Activated T-cell treated with anti-CD3 and anti-CD28 coated beads, Interleukin-2, amount 50 U/mL, for 4 hours (primary cell): ENCODE data around the gene PDXDC1. TPM values are rescaled to one million over a fixed set of nuclear protein-coding genes. Genes with fewer than 3 reads are reported as not detected.
"Not testable (repeated sequence)": the region's sequence is repeated elsewhere in the genome, so short reads cannot be mapped to it uniquely, and the experiment has no call there.

Source experiments
- ATAC-seq, 2 donors: fragments of 200-7000 bp; cut with Tn5 transposase; one replicate each; pipeline ENCODE4 v1.10.0; 2021
- DNase-seq: peaks from one replicate; pipeline ENCODE4 v3.0.0-alpha.2; 2020
- H3K27me3 Mint-ChIP-seq: one replicate; pipeline ENCODE4 v1.8.0; 2021; ENCODE audit warnings: low read depth, mixed read lengths
- H3K36me3 Mint-ChIP-seq: one replicate; pipeline ENCODE4 v1.8.0; 2022; ENCODE audit warnings: mixed read lengths; ENCODE audit not compliant: insufficient read depth
- H3K4me1 Mint-ChIP-seq: one replicate; pipeline ENCODE4 v1.8.0; 2021; ENCODE audit warnings: low read depth, mixed read lengths
- H3K4me3 Mint-ChIP-seq: one replicate; pipeline ENCODE4 v1.8.0; 2021; ENCODE audit warnings: mild to moderate bottlenecking, moderate library complexity, mixed read lengths
- H3K9me3 Mint-ChIP-seq: one replicate; pipeline ENCODE4 v1.8.0; 2021; ENCODE audit warnings: mixed read lengths
- total RNA-seq, 3 donors: library from RNA; stranded (reverse); gene quantifications; one replicate each; pipeline ENCODE4 v1.2.1, GENCODE V29; 2021

PDXDC1 gene
- total RNA-seq, 3 donors from 2014 or later: 53.5 to 62.6 (median 62.2) TPM

- H3K9me3 Mint-ChIP-seq: not testable (repeated sequence)
Observed at GRCh38 chr16:15179909-15180308, 205.1 kb downstream of the PDXDC1 start.

GRCh38 chr16:15180946-15181345 lies 206.1 kb downstream of the PDXDC1 start:
- not testable (repeated sequence) for H3K36me3 Mint-ChIP-seq, H3K4me3 Mint-ChIP-seq, H3K9me3 Mint-ChIP-seq, H3K27me3 Mint-ChIP-seq, H3K4me1 Mint-ChIP-seq, DNase-seq
- peak; percentile 41 to 46 for ATAC-seq

More at GRCh38 chr16:15179909-15180308, 205.1 kb downstream of the PDXDC1 start:
- not testable (repeated sequence) for H3K27me3 Mint-ChIP-seq, ATAC-seq, H3K36me3 Mint-ChIP-seq, H3K4me3 Mint-ChIP-seq, DNase-seq, H3K4me1 Mint-ChIP-seq

- H3K4me1 Mint-ChIP-seq, H3K27me3 Mint-ChIP-seq, H3K9me3 Mint-ChIP-seq, H3K4me3 Mint-ChIP-seq, H3K36me3 Mint-ChIP-seq, DNase-seq, ATAC-seq: not testable (repeated sequence)
Observed at GRCh38 chr16:15184000-15184399, 209.2 kb downstream of the PDXDC1 start.

Other genes starting within 250 kb of the PDXDC1 start
- gene NPIPA2, start 232.5 kb upstream of the PDXDC1 start, total RNA-seq: 1 to 10 TPM in 2 of 3 donors, under 1 TPM in 1; 0.99 to 1.4 (median 1.3) TPM
- 10 to 100 TPM; 83.3 to 92.3 (median 86.1) TPM for gene NOMO1, start 141.3 kb upstream of the PDXDC1 start, total RNA-seq
- 10 to 100 TPM; 53.8 to 75.8 (median 58.7) TPM for gene NPIPA1, start 37.6 kb upstream of the PDXDC1 start, total RNA-seq
- gene NTAN1, start 81.0 kb downstream of the PDXDC1 start, total RNA-seq: 10 to 100 TPM; 17.6 to 18.6 (median 18.0) TPM
- gene RRN3, start 119.2 kb downstream of the PDXDC1 start, total RNA-seq: 10 to 100 TPM; 47.5 to 60.7 (median 57.4) TPM